ENCODE results near the gene SLC16A12.

SLC16A12 gene

GRCh38 chr10:89553064-89553734 lies 17.8 kb upstream of the SLC16A12 start (continued):
- peak; percentile 66 for TF ChIP-seq PRDM10 (tag by site-specific recombination; IDR thresholded peaks at IDR 0.05)
- TF ChIP-seq WT1 (tag by site-specific recombination; IDR thresholded peaks at IDR 0.05) = peak; percentile 34; the same call in 1 of the 2 replicates
- no peak for TF ChIP-seq HOXA7 (CRISPR knock-in tag; IDR thresholded peaks at IDR 0.05; ENCODE audit: borderline replicate concordance)
- TF ChIP-seq KLF8 (tag by site-specific recombination; IDR thresholded peaks at IDR 0.05) = 0 out of 2 replicates have a peak, but pooled peaks have one; percentile 24
- peak; percentile 37; the same call in 1 of the 2 replicates for TF ChIP-seq INSM2 (tag by site-specific recombination; IDR thresholded peaks at IDR 0.05)
- no peak for TF ChIP-seq ZBTB17 (tag by site-specific recombination; IDR thresholded peaks at IDR 0.05)
- TF ChIP-seq ZEB2 (tag by site-specific recombination; IDR thresholded peaks at IDR 0.05) = peak; percentile 62; the same call in 1 of the 2 replicates
- no peak for TF ChIP-seq ZNF776 (tag by site-specific recombination; IDR thresholded peaks at IDR 0.05; ENCODE audit: borderline replicate concordance)
- TF ChIP-seq PRDM6 (tag by site-specific recombination; IDR thresholded peaks at IDR 0.05) = peak; percentile 74
- peak; percentile 34 for TF ChIP-seq ZNF335 (tag by site-specific recombination; conservative IDR thresholded peaks at IDR 0.05)
- TF ChIP-seq ZNF629 (tag by site-specific recombination; IDR thresholded peaks at IDR 0.05) = peak; percentile 69
- TF ChIP-seq TSHZ1 (tag by site-specific recombination; IDR thresholded peaks at IDR 0.05; ENCODE audit: borderline replicate concordance) = 0 out of 2 replicates have a peak, but pooled peaks have one; percentile 25
- peak; percentile 61; the same call in 1 of the 2 replicates for TF ChIP-seq ZNF362 (tag by site-specific recombination; IDR thresholded peaks at IDR 0.05)
- peak; percentile 72 for TF ChIP-seq OSR2 (tag by site-specific recombination; IDR thresholded peaks at IDR 0.05)
